HFF-Myc (cell line): Measurements from ENCODE around the gene THOC7.

Experiments
- DNase-seq: peaks from one replicate; pipeline ENCODE4 v3.0.0-alpha.2; 2011; ENCODE audit warnings: low read depth; ENCODE audit errors: extremely low read depth
- H3K4me3 ChIP-seq: replicated peaks from 2 replicates; pipeline ENCODE4 v1.5.1; 2011; ENCODE audit warnings: low read depth, mild to moderate bottlenecking, control low read depth, low read length
- CTCF ChIP-seq: IDR thresholded peaks from 2 replicates; pipeline ENCODE4 v1.5.1; 2012; ENCODE audit warnings: mild to moderate bottlenecking, low read depth, low read length, control low read depth; ENCODE audit errors: missing control alignments

The THOC7 gene

GRCh38 chr3:63896332-63897030, 32.9 kb upstream of the THOC7 start:
- TF ChIP-seq CTCF = no peak
- no peak overlapping the region for H3K4me3 ChIP-seq
- DNase-seq = no peak

- no peak for DNase-seq
- H3K4me3 ChIP-seq = no peak overlapping the region
- no peak for TF ChIP-seq CTCF
Measured at GRCh38 chr3:63895422-63896189, 32.0 kb upstream of the THOC7 start.

- DNase-seq = no peak
- no peak for TF ChIP-seq CTCF
- H3K4me3 ChIP-seq = no peak overlapping the region
Measured at GRCh38 chr3:63892773-63893352, 29.3 kb upstream of the THOC7 start.

GRCh38 chr3:63891518-63891917, 27.9 kb upstream of the THOC7 start:
- no peak for DNase-seq
- no peak overlapping the region for H3K4me3 ChIP-seq
- TF ChIP-seq CTCF = no peak

GRCh38 chr3:63886858-63887257, 23.3 kb upstream of the THOC7 start:
- DNase-seq = no peak

GRCh38 chr3:63880653-63881052, 17.0 kb upstream of the THOC7 start:
- no peak overlapping the region for H3K4me3 ChIP-seq
- TF ChIP-seq CTCF = no peak
- DNase-seq = no peak

More at GRCh38 chr3:63886858-63887257, 23.3 kb upstream of the THOC7 start:
- no peak for TF ChIP-seq CTCF
- no peak overlapping the region for H3K4me3 ChIP-seq
